Spleen (tissue), 11 donors: Measurements from ENCODE around the gene PDE2A. TPM values are rescaled to one million over a fixed set of nuclear protein-coding genes. Genes with fewer than 3 reads are reported as not detected.

Experiments
- DNase-seq: peaks from one replicate; pipeline ENCODE4 v3.0.0-alpha.2; 2020
- H3K27ac ChIP-seq, 8 donors: fragments of 200-600 bp; sonication (generic) in 7 of 8; 1 replicate in 4 of 8; 2 replicates in 4 of 8; pipeline versions ENCODE4 v1.5.0 to v1.8.0; 2016 to 2021; ENCODE audit warnings: inconsistent platforms in 4 of 8, mild to moderate bottlenecking in 4 of 8, moderate library complexity in 1 of 8
- H3K27me3 ChIP-seq, 7 donors: fragments of 200-600 bp; sonication (generic) in 6 of 7; replicated peaks in 1 of 7; 1 replicate in 4 of 7; 2 replicates in 3 of 7; pipeline versions ENCODE4 v1.5.0 to v1.8.0; 2016 to 2021; ENCODE audit warnings: inconsistent platforms in 3 of 7, mild to moderate bottlenecking in 1 of 7
- H3K36me3 ChIP-seq, 6 donors: fragments of 200-600 bp; sonication (generic) in 5 of 6; 1 replicate in 4 of 6; 2 replicates in 2 of 6; pipeline versions ENCODE4 v1.5.0 to v1.8.0; 2016 to 2021; ENCODE audit warnings: inconsistent platforms in 2 of 6
- H3K4me1 ChIP-seq, 6 donors: fragments of 200-600 bp; sonication (generic) in 5 of 6; 1 replicate in 3 of 6; 2 replicates in 3 of 6; pipeline versions ENCODE4 v1.5.0 to v1.8.0; 2016 to 2021; ENCODE audit warnings: inconsistent platforms in 3 of 6
- H3K4me3 ChIP-seq, 8 donors: fragments of 200-600 bp; sonication (generic) in 7 of 8; 1 replicate in 4 of 8; 2 replicates in 4 of 8; pipeline versions ENCODE4 v1.5.0 to v1.8.0; 2016 to 2021; ENCODE audit warnings: inconsistent platforms in 4 of 8, mild to moderate bottlenecking in 4 of 8, moderate library complexity in 2 of 8
- H3K9me3 ChIP-seq, 8 donors: fragments of 200-600 bp; sonication (generic) in 7 of 8; 1 replicate in 4 of 8; 2 replicates in 4 of 8; pipeline versions ENCODE4 v1.5.0 to v1.8.0; 2016 to 2021; ENCODE audit warnings: inconsistent platforms in 4 of 8
- CTCF ChIP-seq, 11 experiments: fragments of 200-600 bp in 7 of 11; fragments of 450-650 bp in 4 of 11; sonication (generic) in 4 of 11; IDR thresholded peaks in 8 of 11; conservative IDR thresholded peaks in 3 of 11; 1 replicate in 7 of 11; 2 replicates in 4 of 11; pipeline versions ENCODE4 v1.4.0 to v1.8.0; 2016 to 2021; ENCODE audit warnings: antibody characterized with exemption in 11 of 11, inconsistent platforms in 4 of 11, mild to moderate bottlenecking in 1 of 11
- POLR2A ChIP-seq, 3 donors: fragments of 450-650 bp; IDR thresholded peaks; one replicate each; pipeline ENCODE4 v1.5.1; 2017; ENCODE audit warnings: antibody characterized with exemption in 3 of 3, mild to moderate bottlenecking in 1 of 3
- POLR2AphosphoS5 ChIP-seq, 3 donors: sonication (generic); formaldehyde crosslinking; IDR thresholded peaks; one replicate each; pipeline ENCODE4 v1.5.1; 2017; ENCODE audit warnings: antibody characterized with exemption in 3 of 3
- WGBS, 5 donors: extraction: QIAGEN DNeasy Blood & Tissue Kit in 3 of 5; methylation state at CpG; one replicate each; pipeline versions ENCODE4 v1.1.5 to v1.1.7; 2013 to 2018; 5-methylcytosine and 5-hydroxymethylcytosine counted together
- intact Hi-C: fragments of 100-400 bp; cut with DNase I; formaldehyde crosslinking; loops from one replicate; pipeline ENCODE4 v1.15.0; 2023; ENCODE audit warnings: low total_unique reads
- polyA plus RNA-seq, 3 donors: library from polyadenylated mRNA; stranded (reverse); fragments of 200-250 nt; gene quantifications; one replicate each; pipeline ENCODE4 v1.2.1, GENCODE V29; 2013
- total RNA-seq, 7 donors: library from RNA; depleted of rRNA in 3 of 7; stranded (reverse); fragments of >200 nt in 3 of 7; fragmentation: NEBNext Ultra II Directional in 4 of 7; extraction: Animal tissue kit (Norgen Biotek cat#: 25700) in 4 of 7; gene quantifications; one replicate each; pipeline versions ENCODE4 v1.1.0 to v1.2.1, GENCODE V29; 2016 to 2021
- donor health status: healthy with polysubstance abuse.
- donor health status: DM: no; HTN: no; CAD: no; lungs with moderate emphysema.
- donor health status: DM: no; HTN: no; CAD: no.
- donor health status: Bipolar disorder and iron deficiency.
- donor health status: healthy.
- donor health status: DM: no; HTN: no; CAD: no.
- donor health status: DM: yes; HTN: yes; CAD: no.

Gene PDE2A
- total and polyA plus RNA-seq, 10 donors: 58.2 to 584 (median 333) TPM

- WGBS, 5 donors: 61 to 82% (median 67%) methylated on average over 5 of the region's 5 CpGs
- intact Hi-C loops: loop anchor here (5.0 kb wide), 1 partner anchor 208 kb away; no protein-coding TSS in a partner anchor
These were observed 5.6 kb upstream of the PDE2A start for GRCh38 chr11:72679869-72680268.

GRCh38 chr11:72678524-72678923 lies 4.3 kb upstream of the PDE2A start:
- 64 to 80% (median 76%) methylated on average over 7 to 8 of the region's 8 CpGs for WGBS, 5 donors
- Histone ChIP-seq H3K9me3 (no peaks in the 10 kb centered on the region), H3K4me3 (no peak overlapping the region), H3K27ac (no peak overlapping the region), H3K36me3 (peaks cover 0 to 12% (median 5%) of the 10 kb centered on the region in 6 donors), H3K4me1 (peaks cover 0 to 44% (median 12%) of the 10 kb centered on the region in 6 donors), H3K27me3 (peaks cover 0 to 66% (median 44%) of the 10 kb centered on the region in 7 donors)
- TF ChIP-seq POLR2AphosphoS5 (IDR thresholded peaks at IDR 0.05): peak in 2 of 3 donors; percentile 15 to 33
- no peak for TF ChIP-seq CTCF (IDR thresholded peaks at IDR 0.05 in 8 of 11, conservative IDR thresholded peaks at IDR 0.05 in 3 of 11)
- TF ChIP-seq POLR2A (IDR thresholded peaks at IDR 0.05): no peak
- no peak for DNase-seq
- intact Hi-C loops: no loop called here

More at GRCh38 chr11:72679869-72680268, 5.6 kb upstream of the PDE2A start:
- H3K27me3 ChIP-seq: peaks cover 0 to 53% (median 30%) of the 10 kb centered on the region in 7 donors
- peaks cover 0 to 58% (median 23%) of the 10 kb centered on the region in 6 donors for H3K4me1 ChIP-seq
- no peaks in the 10 kb centered on the region for H3K9me3 ChIP-seq
- peaks cover 0 to 25% (median 15%) of the 10 kb centered on the region in 6 donors for H3K36me3 ChIP-seq
- no peak for DNase-seq
- no peak for TF ChIP-seq CTCF (IDR thresholded peaks at IDR 0.05 in 8 of 11, conservative IDR thresholded peaks at IDR 0.05 in 3 of 11)
- TF ChIP-seq POLR2AphosphoS5 (IDR thresholded peaks at IDR 0.05): peak; percentile 17 to 28 (median 23)
- H3K27ac ChIP-seq: no peak overlapping the region
- H3K4me3 ChIP-seq: no peak overlapping the region

DNA sequence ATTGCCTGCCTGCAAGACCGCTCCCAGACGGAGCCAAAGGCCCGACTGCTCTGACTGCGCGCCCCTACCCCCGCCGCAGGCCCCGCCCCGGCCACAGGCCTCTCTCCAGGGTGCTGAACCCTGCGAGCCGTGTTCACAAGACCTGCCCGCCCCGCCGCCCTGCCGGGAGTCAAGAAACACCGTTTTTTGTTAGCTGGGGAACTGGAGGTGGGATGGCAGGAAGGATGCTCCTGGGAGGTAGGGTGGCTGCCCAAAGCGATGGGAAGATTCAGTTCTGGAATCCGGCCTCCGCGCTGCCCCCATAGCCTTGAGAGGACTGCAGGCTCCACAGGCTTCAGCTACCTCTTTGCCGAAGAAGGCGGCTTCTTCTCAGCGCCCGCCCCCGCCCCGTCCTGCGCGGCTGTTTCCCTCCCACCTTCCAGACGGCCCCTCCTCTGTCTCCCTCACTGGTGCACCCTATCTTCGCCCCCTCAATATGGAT lies 2.7 kb upstream of the PDE2A start:
- no peaks in the 10 kb centered on the region for H3K36me3 ChIP-seq
- intact Hi-C loops: no loop called here
- H3K4me1 ChIP-seq: peaks cover 0 to 32% (median 10%) of the 10 kb centered on the region in 6 donors
- TF ChIP-seq POLR2A (IDR thresholded peaks at IDR 0.05) (no peak), POLR2AphosphoS5 (IDR thresholded peaks at IDR 0.05) (peak; percentile 36 to 81 (median 46))
- DNase-seq: peak; percentile 89
- H3K27me3 ChIP-seq: peaks cover 0 to 83% (median 52%) of the 10 kb centered on the region in 7 donors
- H3K9me3 ChIP-seq: no peaks in the 10 kb centered on the region
- WGBS, 5 donors: 4 to 9% (median 4%) methylated on average over 22 to 30 of the region's 30 CpGs
- no peak overlapping the region for H3K4me3 ChIP-seq
- no peak overlapping the region for H3K27ac ChIP-seq

- intact Hi-C loops: no loop called here
- H3K9me3 ChIP-seq: no peaks in the 10 kb centered on the region
- H3K36me3 ChIP-seq: no peaks in the 10 kb centered on the region
- no peak overlapping the region for H3K27ac ChIP-seq
- no peak for DNase-seq
- TF ChIP-seq CTCF (IDR thresholded peaks at IDR 0.05 in 8 of 11, conservative IDR thresholded peaks at IDR 0.05 in 3 of 11) (no peak), POLR2AphosphoS5 (IDR thresholded peaks at IDR 0.05) (no peak), POLR2A (IDR thresholded peaks at IDR 0.05) (no peak)
- peaks cover 0 to 99% (median 56%) of the 10 kb centered on the region in 7 donors for H3K27me3 ChIP-seq
- H3K4me1 ChIP-seq: peaks cover 0 to 19% (median 8%) of the 10 kb centered on the region in 6 donors
- whole genome bisulfite sequencing, 5 donors: 25 to 56% (median 35%) methylated on average over 2 of the region's 2 CpGs
- no peak overlapping the region for H3K4me3 ChIP-seq
These were observed 999 bp upstream of the PDE2A start for GRCh38 chr11:72675221-72675620.
